ENCODE results near the gene MRPS27. TPM values are rescaled to one million over a fixed set of nuclear protein-coding genes. Genes with fewer than 3 reads are reported as not detected.

The MRPS27 gene
- total and polyA plus RNA-seq, 2 of the 4 experiments (the other 2 are of a cell fraction) = 46.9 to 90.5 TPM

DNA sequence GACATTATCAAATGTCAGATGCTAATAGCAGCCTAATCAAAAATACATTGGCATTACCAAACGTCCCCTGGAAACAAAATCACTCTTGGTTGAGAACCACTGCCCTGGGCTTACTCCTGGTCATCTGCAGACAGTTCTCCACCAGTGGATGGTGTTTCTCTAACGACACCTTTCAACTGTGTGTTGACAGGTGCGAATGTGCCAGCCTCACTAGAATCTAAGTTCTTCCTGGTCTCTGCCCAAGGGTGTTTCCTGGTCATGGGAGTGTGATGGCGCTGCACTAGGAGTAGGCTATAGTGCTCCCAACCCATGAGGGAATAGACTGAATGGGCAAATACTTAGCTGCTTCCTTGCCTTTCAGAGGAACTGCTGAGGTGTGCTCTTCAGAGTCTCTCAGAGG is 105.9 kb downstream of the MRPS27 start:
- CTCF ChIA-PET = no interaction called here
- intact Hi-C loops (cut with micrococcal nuclease) = no loop called here
- no peak overlapping the region for H2BK20ac ChIP-seq (ENCODE audit: low read depth, low read length)

More for the DNA sequence above, 105.9 kb downstream of the MRPS27 start:
- Histone ChIP-seq H4K20me1 (ENCODE audit: insufficient read depth, low read length) (no peaks in the 10 kb centered on the region), H3K18ac (ENCODE audit: low read depth, low read length) (no peak overlapping the region), H4K5ac (ENCODE audit: low read depth, low read length) (no peak overlapping the region), H2BK15ac (ENCODE audit: low read depth, low read length) (no peak overlapping the region), H3K4ac (ENCODE audit: low read depth, low read length) (no peak overlapping the region), H2BK5ac (ENCODE audit: low read depth, low read length, poor library complexity, severe bottlenecking) (no peak overlapping the region), H3K4me1 (ENCODE audit: control insufficient read depth, insufficient read depth, low read length) (peaks cover 17% of the 10 kb centered on the region), H3K9me3 (ENCODE audit: control insufficient read depth, insufficient read depth, low read length) (no peaks in the 10 kb centered on the region), H3K36me3 (ENCODE audit: control insufficient read depth, insufficient read depth, low read length) (peaks cover 6% of the 10 kb centered on the region), H3K56ac (ENCODE audit: extremely low read depth, insufficient read depth, low read length) (no peak overlapping the region), H4K8ac (ENCODE audit: low read depth in 2 of 2, low read length in 2 of 2) (no peak overlapping the region), H3K27me3 (ENCODE audit: control insufficient read depth, insufficient read depth, low read length) (no peaks in the 10 kb centered on the region), H2BK120ac (ENCODE audit: low read depth, low read length) (no peak overlapping the region), H3K14ac (replicated peaks; ENCODE audit: low read depth, low read length) (no peak overlapping the region), H3K23ac (ENCODE audit: low read depth, low read length) (no peak overlapping the region), H3K4me2 (ENCODE audit: low read depth, low read length) (no peak overlapping the region), H3K9me1 (ENCODE audit: insufficient read depth, low read length) (peaks cover 7% of the 10 kb centered on the region; the same call in 1 of the 2 replicates), H2AK9ac (replicated peaks; ENCODE audit: low read depth, low read length, poor library complexity) (no peak overlapping the region), H4K91ac (ENCODE audit: insufficient read depth, low read depth, low read length) (no peak overlapping the region), H3K4me3 (ENCODE audit: insufficient read depth, low read depth, low read length) (no peak overlapping the region), H3K79me1 (ENCODE audit: low read depth in 1 of 2, low read length in 2 of 2) (peaks cover 0 to 15% of the 10 kb centered on the region in 2 experiments; a peak in 2 of 4 replicates), H3K27ac (ENCODE audit: insufficient read depth, low read length) (no peak overlapping the region), H3K9ac (ENCODE audit: low read depth, low read length) (no peak overlapping the region), H2AK5ac (ENCODE audit: low read depth, low read length) (no peak overlapping the region), H2AFZ (replicated peaks; ENCODE audit: low read length, poor library complexity) (no peak overlapping the region)
- dilution Hi-C loops (cut with HindIII; ENCODE audit: low sequenced_read_pairs, unreplicated experiment) (no loop called here), in situ Hi-C loops (cut with MboI; ENCODE audit: low sequenced_read_pairs) (no loop called here)
- TF ChIP-seq MAZ (IDR thresholded peaks at IDR 0.05; ENCODE audit: borderline replicate concordance, low read depth, low read length) (no peak), CHD1 (IDR thresholded peaks at IDR 0.05; ENCODE audit: low read depth, low read length) (no peak), CEBPB (IDR thresholded peaks at IDR 0.05; ENCODE audit: low read depth, low read length) (no peak)
- POLR2A ChIA-PET (ENCODE audit: unreplicated experiment) = interaction anchor here (1.0 kb wide), 1 partner anchor 47 kb away, joined by 3 read pairs; no protein-coding TSS in a partner anchor
- 67% methylated on average over 1 of the region's 4 CpGs; no CpG with 5 or more reads in 1 of the 2 experiments for WGBS, 2 experiments (ENCODE audit: extremely low coverage in 2 of 2, insufficient read length in 1 of 2)
- BruUV-seq (replicated peaks) = no TSS peak
- ATAC-seq (ENCODE audit: low read depth) (no peak), DNase-seq (no peak)
